DMS153 treated with DMSO at 0.1 percent for 48 hours (cell line): ENCODE measurements around the gene TUBGCP6.

Source experiments
- DNase-seq: peaks from one replicate; lab custom pipeline; 2025; ENCODE audit not compliant: unreplicated experiment; lab: John Stamatoyannopoulos, UW

The TUBGCP6 gene

DNA sequence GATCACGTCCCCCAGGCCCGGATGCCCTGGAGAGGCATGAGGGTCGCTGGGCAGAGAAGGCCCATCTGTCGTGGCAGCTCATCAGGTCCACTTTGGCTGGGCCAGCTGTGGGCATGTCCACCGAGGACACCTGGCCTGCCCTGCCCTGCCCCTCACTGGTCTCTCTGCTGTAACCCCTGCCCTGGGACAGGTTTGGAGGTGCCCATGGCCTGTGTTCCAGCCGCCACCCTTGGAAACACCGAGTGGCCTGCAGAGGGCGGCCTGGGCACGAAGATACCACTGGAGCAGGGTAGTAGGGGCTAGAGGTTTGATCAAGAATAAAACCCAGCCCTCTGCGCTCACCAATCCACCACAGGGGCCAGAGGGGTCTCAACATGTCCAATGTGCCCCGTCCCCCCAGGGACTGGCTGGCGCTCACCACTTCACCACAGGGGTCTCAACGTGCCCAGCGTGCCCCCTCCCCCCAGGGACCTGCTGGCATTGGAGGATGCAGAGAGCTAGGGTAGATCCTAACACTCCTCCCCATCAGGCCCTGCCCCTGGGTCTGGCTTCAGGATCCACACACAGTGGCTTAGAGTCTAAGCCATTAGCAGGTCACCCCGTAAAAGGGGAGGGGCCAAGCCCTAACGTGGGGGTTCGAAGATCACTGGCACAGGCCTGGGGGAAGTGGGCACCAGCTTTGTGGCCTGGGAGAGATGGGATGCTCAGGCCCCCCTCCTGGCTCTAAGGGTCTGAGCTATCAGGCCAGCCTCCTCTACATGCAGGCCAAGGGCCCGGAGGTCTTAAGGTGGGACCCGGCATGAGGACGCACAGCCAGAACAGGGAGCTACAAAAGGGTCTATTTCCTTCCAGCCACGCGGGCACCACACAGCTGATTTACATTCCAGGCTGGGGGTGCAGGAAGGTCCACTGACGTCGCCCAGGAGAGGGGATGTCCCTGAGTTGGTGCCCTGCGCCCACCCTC is 7.5 kb upstream of the TUBGCP6 start:
- DNase-seq: peak; percentile 22

DNA sequence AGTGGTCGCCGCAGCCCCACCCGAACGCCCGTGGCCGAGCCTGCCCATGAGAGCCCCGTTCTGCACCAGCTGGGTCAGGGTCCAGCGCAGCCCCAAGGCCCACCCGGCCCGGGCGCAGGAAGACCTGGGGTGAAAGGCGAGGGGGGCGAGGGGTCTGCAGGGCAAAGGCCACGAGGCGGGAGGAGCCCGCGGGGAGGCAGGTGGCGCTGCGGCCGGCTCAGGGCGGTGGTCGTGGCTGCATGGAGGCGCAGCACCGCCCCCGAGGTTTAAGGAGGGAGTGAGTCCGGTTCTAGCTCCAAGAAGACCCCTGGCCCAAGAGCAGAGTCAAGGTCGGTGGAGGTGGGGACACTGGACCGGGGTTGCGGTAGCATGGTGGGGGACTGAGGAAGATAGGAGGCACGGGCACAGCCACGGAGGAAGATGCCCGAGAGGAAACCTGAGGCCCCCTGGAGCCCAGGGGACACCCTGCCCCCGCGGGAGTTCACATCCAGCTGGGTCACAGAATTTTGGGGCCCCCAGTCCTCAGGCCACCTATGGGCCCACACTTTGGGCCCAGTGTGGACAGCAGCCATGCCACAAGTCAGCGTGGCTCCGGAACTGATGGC is 6.8 kb upstream of the TUBGCP6 start:
- no peak for DNase-seq

DNA sequence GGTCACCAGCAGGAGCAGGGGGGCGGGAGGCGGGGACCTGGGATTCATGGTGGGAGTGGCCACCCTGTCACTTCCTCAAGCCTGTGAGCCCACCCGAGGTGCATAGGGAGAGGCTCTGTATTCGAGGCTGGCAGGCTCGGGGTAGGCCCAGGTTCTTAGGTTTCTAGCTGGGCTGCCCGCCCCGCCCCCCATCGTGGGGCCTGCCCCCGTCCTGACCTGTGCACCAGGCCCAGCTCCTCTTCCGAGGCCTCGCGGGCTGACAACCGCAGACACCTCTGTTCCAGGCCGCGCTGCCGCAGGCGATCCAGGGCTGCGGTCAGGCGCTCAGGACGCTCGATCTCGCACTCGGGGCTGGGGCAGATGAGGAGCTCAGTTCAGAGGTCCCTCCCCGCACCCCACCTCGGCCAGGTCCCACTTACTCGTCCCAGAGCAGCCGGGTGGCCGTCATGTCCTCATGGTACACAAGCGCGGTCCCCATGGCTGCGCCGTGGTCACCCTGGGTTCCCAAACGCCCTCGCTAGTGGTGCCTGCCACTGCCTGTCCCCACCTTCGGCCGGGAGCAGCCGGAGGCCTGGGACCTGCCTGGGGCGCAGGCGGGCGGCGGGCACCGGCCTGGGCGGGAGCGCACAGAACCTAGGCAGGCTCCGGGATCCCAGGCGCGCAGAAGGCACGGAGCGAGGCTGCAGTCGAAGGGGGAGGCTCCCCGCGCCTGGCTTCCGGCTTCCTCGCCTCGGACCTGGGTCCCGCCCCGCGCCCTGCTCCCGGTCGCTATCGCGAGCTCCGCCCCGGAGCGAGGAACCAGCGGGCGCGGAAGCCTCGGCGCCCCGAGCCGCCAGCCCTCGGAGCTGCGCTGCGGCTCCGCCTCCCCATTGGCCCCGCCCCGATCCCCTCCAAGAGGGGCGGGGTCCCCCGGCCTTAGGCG is 6.0 kb upstream of the TUBGCP6 start, which contains the start of gene HDAC10:
TSS of gene HDAC10 (minus strand) at position 711 of the 922 bp plus-strand sequence. CDS start at position 478, 233 bp downstream.
- DNase-seq: peak; percentile 58

DNA sequence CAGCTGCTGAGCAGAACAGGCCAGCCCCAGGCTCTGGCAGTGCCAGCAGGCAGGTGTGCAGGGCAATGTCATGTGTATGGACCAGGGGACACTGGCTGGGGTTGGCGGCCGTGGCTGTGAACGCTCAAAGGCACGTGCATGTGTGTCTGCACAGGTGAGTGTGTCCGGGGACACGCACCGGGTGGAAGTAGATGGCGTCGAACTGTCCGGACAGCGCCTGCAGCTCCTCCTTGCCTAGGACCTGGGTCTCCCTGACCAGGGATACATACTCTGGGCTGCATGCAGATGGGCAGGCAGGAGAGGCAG is 5.4 kb upstream of the TUBGCP6 start:
- DNase-seq: no peak

DNA sequence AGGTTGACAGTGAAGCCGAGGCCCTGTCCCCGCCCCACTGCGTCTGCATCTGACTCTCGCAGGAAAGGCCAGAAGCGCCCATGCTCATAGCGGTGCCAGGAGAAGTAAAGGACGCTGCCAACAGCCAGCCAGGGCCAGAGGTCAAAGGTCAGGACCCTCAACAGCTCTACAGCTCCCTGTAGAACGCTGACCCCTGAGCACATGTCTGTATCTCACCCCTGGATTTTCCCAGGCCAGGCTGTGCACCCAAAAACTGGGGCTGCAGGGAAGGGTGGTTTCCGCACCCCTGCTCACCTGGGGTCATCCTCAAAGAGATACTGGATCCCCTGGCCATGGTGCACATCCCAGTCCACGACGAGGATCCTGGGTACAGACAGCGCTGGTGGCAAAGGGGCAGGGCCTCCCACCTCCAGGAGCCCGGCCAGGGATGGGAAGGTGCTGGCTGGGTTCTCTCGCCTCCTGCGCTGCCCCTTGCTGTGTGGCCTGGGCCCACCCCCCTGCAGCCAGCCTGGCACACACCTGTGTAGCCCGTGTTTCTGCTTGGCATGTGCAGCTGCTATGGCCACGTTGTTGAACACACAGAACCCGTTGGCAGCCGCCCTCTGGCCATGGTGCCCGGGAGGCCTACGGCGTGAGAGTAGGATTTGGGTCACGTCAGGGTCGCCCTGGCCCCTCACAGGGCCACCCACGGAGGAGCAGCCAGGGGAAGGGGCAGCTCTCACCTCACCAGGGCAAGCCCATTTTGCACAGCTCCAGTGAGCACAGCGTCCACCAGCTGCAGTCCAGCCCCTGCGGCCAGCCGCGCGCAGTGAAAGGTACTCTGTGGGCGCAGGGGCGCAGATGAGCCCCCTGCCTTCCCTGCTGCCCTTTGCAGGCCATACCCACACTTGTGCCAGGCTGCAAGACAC is 4.8 kb upstream of the TUBGCP6 start:
- DNase-seq: no peak

DNA sequence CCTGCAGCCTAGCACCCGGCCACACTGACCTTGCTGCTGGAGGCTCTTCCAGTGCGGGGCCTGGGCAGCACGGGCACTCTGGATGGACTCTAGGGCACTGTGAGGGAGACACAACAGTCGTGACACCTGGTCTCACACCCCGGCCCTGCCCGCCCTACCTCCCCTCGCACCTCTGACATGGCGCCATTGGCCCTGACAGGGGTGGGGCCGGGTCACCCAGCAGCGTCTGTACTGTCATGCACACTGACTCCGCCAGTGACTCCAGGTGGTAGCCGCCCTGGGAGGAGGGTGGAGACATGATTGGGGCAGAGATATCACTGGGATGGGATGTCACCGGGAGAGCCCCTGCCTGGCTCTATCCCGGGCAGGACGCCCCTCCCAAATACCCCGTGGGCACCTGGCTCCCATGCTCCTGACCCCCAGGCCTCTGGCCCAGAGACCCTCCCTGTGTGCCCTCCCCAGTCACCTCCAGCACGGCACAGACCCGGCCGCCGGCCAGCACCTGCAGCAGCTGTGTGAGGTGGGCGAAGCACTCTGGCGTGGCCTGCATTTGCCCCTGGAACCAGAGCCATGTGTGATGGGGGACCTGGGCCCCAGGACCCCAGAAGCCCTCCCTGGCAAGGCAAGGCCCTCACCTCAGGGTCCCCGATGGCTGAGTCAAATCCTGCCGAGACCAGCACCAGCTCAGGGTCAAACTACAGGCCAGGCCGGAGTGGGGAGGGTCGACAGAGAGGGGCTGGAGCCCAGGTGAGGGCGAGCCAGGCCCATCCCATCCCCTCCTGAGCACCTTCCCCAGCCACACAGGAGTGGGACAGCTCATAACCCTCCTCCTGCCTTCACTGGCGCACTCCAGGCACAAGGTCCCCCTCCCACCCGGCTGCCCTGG is 3.6 kb upstream of the TUBGCP6 start:
- no peak for DNase-seq

DNA sequence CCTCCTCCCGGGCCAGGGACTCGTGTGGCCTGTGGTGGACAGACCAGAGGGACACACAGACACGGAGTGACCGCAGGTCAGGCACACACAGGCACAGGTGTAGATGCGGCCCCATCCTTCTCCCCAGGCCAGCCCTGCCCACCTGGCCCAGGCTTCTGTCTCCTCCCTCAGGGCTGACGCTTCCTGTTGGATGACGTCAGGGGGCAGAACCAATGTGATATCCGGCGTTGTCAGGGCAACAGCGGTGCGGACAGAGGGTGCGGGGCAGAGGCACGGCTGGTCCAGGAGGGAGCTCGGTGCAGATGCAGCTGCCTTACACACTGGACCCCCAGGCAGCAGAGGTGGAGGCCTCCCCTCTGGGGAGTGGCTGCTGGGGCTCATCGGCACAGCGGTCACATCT is 2.9 kb upstream of the TUBGCP6 start:
- DNase-seq: peak; percentile 78

DNA sequence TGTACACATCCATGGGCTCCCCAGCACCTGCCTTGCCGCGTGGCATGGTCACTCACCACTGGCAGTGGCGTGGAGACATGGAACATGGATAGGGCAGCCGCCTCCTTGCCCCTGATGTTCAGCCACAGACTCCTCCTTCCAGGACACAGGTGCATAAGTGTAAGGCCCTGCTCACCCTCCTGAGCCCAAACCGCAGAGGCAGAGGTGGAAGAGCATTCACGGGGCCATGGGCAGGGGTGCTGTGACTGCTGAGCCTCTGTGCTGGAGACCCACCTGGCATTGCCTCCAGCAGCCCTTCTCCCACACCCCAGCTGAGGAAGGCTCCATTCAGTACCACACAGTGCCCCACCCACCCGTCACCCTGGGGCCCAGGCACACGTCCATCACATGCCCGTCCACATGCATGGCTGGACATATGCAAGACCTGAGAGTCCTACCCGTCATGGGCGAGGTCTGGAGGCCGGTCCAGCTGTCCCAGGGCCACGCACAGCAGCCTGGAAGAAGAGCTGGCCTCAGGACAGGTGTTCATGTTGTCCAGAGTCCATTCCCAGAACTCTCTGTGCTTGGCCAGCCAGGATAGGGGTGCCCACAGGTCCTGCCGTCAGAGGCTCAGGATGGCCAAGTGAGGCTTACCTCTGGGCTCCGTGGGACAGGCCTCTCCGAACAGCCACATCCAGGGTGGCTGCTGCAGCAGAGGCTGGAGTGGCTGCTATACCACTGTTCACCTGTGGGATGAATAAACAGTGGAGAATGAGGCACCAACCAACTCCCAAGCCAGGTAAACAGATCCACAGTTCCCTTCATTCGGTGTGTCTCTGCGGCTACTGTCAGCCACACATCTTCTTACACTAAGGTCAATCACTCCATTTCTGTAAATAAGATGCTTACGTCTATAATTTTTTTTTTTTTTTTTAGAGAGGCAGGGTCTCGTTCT is 1.7 kb upstream of the TUBGCP6 start:
- DNase-seq: no peak

DNA sequence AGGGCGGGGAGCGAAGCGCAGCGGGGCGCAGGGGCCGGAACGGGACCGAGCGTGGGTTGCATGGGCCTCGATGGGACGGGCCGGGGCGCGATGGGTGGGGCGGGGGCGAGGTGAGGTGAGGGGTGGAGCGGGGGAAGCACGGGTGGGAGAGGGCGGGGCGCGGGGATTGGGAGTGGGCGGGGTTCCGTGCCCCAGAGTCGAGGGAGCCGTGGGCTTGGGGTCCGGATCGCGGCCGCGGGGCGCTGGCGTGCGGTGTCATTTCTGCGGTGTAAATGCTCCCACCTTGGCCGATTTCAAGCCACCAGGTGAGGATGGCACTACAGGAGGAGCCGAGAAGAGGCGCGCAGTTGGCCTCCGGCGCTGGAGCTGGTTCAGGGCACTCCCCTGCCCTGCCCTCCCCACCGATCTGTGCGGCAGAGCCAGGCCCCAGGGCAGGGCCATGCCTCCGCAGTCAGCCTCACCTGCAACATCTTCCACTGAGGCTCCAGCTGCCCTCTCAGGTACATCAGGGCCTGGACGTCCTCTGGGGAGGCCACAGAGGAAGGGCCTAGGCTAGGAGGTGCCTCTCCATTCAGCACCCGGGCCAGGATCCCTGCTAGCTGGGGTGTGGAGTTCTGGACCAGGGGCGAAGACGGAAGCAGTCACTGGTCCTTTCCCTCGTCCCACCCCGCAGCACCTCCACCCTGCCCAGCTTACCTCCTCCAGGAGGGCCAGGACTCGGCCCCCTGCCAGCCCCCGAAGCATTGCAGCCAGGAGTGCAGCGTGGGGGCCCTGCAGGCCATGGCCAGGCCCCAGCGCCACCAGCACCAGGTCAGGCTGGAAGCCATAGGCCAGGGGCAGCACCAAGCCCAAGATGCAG is 620 bp upstream of the TUBGCP6 start:
- no peak for DNase-seq

DNA sequence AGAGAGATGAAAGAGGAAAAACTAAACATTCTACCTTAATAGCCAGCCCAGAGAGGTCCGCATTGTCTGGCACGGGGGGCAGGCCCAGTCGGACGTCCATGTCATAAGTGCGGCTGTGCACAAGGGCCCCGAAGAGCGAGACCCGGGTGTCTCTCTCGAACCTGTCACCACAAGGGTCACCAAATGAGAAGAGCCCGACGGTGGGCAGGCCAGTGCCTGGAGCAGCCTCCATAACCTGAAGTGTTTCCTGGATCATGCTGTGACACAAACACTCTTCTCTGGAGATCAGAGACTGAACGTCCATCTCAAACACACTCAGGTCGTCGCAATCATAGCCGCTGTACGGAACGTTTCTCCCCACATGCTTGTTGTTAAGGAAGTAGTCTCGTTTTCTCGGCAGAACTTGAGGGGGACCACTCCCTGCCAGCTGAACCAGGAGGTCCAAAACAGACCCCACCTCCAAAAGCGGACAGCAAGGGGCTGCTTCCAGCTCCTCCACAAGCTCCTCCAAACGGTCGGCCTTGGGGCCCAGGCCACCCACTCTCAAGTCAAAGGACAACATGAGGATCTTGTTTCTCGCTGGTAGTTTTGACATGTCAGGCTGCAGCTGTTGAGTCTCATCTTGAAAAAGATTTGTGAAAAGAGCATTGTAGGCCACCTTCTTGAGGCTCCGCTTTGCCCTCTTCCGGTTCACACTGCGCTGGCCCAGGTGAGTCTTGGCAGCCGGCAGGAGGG is 971 bp downstream of the TUBGCP6 start:
- no peak for DNase-seq

DNA sequence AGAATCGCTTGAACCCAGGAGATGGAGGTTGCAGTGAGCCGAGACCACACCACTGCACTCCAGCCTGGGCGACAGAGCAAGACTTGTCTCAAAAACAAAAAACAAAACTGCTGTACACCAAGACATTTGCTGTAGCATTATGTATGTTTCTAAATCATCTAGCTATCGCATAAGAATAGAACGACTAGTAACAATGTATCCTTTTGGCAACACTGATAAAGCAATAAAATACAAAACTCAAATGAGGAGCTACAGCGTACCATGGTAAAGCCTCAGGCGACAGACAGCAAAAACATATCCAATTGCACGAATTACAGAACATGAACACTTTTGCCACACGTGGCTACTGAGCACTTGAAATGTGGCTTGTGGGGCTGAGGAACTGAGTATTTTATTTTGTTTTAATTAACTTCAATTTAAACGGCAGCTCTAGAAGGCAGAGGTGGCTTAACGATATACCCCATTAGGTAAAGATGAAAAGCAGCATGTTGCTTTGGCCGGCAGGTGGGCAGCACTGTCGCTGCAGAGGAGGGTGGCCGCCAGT is 2.3 kb downstream of the TUBGCP6 start:
- DNase-seq: no peak

DNA sequence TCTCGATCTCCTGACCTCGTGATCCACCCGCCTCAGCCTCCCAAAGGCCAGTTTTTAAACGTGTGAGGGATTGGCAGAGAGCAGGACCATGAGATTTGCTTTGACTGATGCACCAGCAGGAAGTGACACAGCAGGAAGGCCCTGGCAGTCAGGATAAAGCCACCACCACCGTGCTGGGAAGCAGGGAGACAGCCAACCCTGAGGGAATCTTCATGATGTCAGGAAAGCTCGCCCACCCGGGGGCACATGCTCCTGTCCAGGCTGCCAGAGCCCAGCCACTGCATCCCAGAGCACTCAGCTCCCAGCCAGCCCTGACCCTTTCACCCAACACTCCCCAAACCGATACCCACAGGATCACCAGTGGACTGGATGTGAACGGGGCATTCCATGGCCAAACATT is 6.1 kb downstream of the TUBGCP6 start:
- no peak for DNase-seq

DNA sequence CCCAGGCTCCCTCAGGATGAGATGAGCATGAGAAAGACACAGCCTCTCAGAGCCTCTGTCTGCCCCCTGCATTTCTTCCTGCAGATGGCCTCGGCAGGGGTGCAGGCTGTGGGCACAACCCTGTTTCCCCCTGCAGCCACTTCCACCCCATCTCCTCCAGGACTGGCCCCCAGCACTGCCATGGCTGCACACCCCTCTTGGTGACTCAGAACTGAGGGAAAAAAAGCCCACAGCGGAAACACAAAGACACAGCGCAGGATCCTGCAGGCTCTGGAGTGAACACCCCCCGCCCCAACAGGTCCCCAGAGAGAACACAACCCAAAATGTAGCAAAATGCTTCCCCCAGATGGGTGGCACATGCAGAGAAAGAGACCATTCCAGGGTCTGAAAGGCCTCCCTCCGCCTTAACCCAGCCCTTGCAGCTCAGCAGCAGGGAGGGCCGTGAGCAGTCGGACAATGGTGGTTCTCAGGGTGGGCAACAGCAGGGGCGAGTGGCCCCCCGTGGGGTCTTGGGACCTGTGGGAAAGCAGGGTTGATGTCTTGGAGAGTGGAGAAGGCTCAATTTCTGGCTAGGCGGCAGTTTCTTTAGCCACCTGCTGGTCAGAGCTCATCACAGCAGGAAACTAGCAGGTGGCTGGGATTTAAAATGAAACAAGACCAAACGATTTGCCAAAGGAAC is 8.0 kb downstream of the TUBGCP6 start:
- no peak for DNase-seq

DNA sequence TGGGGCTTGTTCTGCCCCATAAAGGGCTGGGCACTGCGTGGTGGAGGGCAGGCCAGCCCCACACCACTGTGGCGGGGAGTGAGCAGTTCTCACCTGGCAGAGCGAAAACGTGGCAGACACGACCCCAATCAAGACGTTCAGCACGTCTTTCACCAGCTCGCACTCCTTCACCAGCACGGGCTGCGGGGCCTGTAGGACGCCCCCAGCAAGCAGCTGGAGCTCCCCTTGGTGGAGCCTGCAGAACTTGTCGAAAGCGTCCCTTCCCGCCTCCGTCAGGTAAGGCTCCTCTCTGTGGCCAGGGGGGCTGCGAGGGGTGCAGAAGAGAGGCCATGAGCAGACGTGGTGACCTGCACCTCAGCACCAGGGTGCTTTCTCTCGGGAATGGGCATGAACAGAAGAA is 11.6 kb downstream of the TUBGCP6 start:
- DNase-seq: no peak

DNA sequence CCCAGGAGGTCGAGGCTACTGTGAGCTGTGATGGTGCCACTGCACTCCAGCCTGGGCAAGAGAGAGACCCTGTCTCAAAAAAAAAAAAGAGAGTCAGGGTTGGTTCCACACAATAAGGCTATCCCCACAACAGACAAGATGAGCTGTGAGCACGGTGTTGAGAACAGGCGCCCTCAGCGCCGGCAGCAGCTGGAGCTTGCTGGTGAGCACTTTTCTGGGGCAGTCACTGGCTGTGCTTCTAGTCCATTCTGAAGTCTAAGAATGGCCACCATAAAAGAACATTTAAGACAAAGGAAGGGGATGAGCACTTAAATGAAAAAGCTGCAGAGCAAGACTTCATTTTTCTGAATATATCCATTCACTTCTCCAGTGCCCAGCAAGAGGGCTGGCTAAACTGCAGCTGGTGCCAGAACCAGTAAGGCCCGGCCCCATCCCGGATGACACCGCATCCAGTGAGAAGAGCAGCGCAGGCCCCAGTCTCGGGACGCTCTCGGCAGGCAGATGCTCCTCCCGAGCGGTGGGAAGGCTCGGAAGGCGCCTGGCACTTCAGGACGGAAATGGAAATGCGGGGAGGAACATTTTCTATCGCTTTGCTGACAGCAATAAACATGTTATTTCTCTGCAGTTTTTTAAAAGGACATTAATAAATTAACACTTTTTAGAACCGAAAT is 12.2 kb downstream of the TUBGCP6 start:
- no peak for DNase-seq
